Activated T-cell treated with anti-CD3 and anti-CD28 coated beads, Interleukin-2, amount 50 U/mL, for 24 hours (primary cell): Measurements from ENCODE around the gene CLRN3.

ENCODE experiments used
- DNase-seq: peaks from one replicate; pipeline ENCODE4 v3.0.0-alpha.2; 2020
- H3K27ac Mint-ChIP-seq: 2 replicates; pipeline ENCODE4 v1.8.0; 2020; ENCODE audit warnings: mild to moderate bottlenecking, mixed read lengths
- H3K27me3 Mint-ChIP-seq: 2 replicates; pipeline ENCODE4 v1.8.0; 2020; ENCODE audit warnings: mixed read lengths
- H3K36me3 Mint-ChIP-seq: 2 replicates; pipeline ENCODE4 v1.8.0; 2020; ENCODE audit warnings: low read depth, mixed read lengths
- H3K4me1 Mint-ChIP-seq: 2 replicates; pipeline ENCODE4 v1.8.0; 2020; ENCODE audit warnings: low read depth, mixed read lengths
- H3K4me3 Mint-ChIP-seq: 2 replicates; pipeline ENCODE4 v1.8.0; 2020; ENCODE audit warnings: mild to moderate bottlenecking, moderate library complexity, mixed read lengths
- H3K9me3 Mint-ChIP-seq: 2 replicates; pipeline ENCODE4 v1.8.0; 2020; ENCODE audit warnings: mixed read lengths

The CLRN3 gene

GRCh38 chr10:127894146-127894545, 1.4 kb upstream of the CLRN3 start:
- Mint-ChIP-seq H3K27ac (no peak overlapping the region), H3K4me1 (no peaks in the 10 kb centered on the region), H3K27me3 (peaks cover 11% of the 10 kb centered on the region), H3K36me3 (no peaks in the 10 kb centered on the region), H3K4me3 (no peak overlapping the region), H3K9me3 (peaks cover 2% of the 10 kb centered on the region)
- DNase-seq: no peak

GRCh38 chr10:127890832-127891334, 1.9 kb downstream of the CLRN3 start:
- DNase-seq: no peak
- Mint-ChIP-seq H3K27me3 (peaks cover 14% of the 10 kb centered on the region), H3K36me3 (no peaks in the 10 kb centered on the region), H3K27ac (no peak overlapping the region), H3K4me1 (peaks cover 5% of the 10 kb centered on the region), H3K4me3 (no peak overlapping the region), H3K9me3 (no peaks in the 10 kb centered on the region)

GRCh38 chr10:127890216-127890615, 2.5 kb downstream of the CLRN3 start:
- H3K4me1 Mint-ChIP-seq: peaks cover 5% of the 10 kb centered on the region
- H3K27me3 Mint-ChIP-seq: peaks cover 14% of the 10 kb centered on the region
- H3K9me3 Mint-ChIP-seq: no peaks in the 10 kb centered on the region
- H3K36me3 Mint-ChIP-seq: no peaks in the 10 kb centered on the region
- no peak overlapping the region for H3K4me3 Mint-ChIP-seq
- H3K27ac Mint-ChIP-seq: no peak overlapping the region
- no peak for DNase-seq

- peaks cover 14% of the 10 kb centered on the region for H3K27me3 Mint-ChIP-seq
- H3K4me3 Mint-ChIP-seq: no peak overlapping the region
- no peaks in the 10 kb centered on the region for H3K9me3 Mint-ChIP-seq
- peaks cover 5% of the 10 kb centered on the region for H3K4me1 Mint-ChIP-seq
- H3K36me3 Mint-ChIP-seq: no peaks in the 10 kb centered on the region
- no peak overlapping the region for H3K27ac Mint-ChIP-seq
- no peak for DNase-seq
Measured at GRCh38 chr10:127889605-127890195, 3.0 kb downstream of the CLRN3 start.

- Mint-ChIP-seq H3K27ac (no peak overlapping the region), H3K36me3 (no peaks in the 10 kb centered on the region), H3K9me3 (no peaks in the 10 kb centered on the region), H3K4me3 (no peak overlapping the region), H3K4me1 (peaks cover 5% of the 10 kb centered on the region), H3K27me3 (peaks cover 10% of the 10 kb centered on the region)
- DNase-seq: no peak
Measured at GRCh38 chr10:127888521-127889312, 4.0 kb downstream of the CLRN3 start.

GRCh38 chr10:127887541-127888415, 5.0 kb downstream of the CLRN3 start:
- H3K27me3 Mint-ChIP-seq: peaks cover 10% of the 10 kb centered on the region
- peaks cover 5% of the 10 kb centered on the region for H3K4me1 Mint-ChIP-seq
- no peak overlapping the region for H3K27ac Mint-ChIP-seq
- H3K36me3 Mint-ChIP-seq: no peaks in the 10 kb centered on the region
- H3K4me3 Mint-ChIP-seq: no peak overlapping the region
- no peak for DNase-seq
- H3K9me3 Mint-ChIP-seq: no peaks in the 10 kb centered on the region

- peaks cover 5% of the 10 kb centered on the region for H3K4me1 Mint-ChIP-seq
- no peaks in the 10 kb centered on the region for H3K36me3 Mint-ChIP-seq
- no peaks in the 10 kb centered on the region for H3K9me3 Mint-ChIP-seq
- no peak overlapping the region for H3K4me3 Mint-ChIP-seq
- H3K27ac Mint-ChIP-seq: no peak overlapping the region
- peaks cover 8% of the 10 kb centered on the region for H3K27me3 Mint-ChIP-seq
- no peak for DNase-seq
Measured at GRCh38 chr10:127886371-127887051, 6.2 kb downstream of the CLRN3 start.

GRCh38 chr10:127884501-127884900, 8.2 kb downstream of the CLRN3 start:
- peaks cover 8% of the 10 kb centered on the region for H3K27me3 Mint-ChIP-seq
- H3K4me3 Mint-ChIP-seq: no peak overlapping the region
- H3K36me3 Mint-ChIP-seq: no peaks in the 10 kb centered on the region
- H3K9me3 Mint-ChIP-seq: no peaks in the 10 kb centered on the region
- DNase-seq: no peak
- peaks cover 11% of the 10 kb centered on the region for H3K4me1 Mint-ChIP-seq
- no peak overlapping the region for H3K27ac Mint-ChIP-seq

- no peak for DNase-seq
- Mint-ChIP-seq H3K9me3 (no peaks in the 10 kb centered on the region), H3K4me1 (peaks cover 11% of the 10 kb centered on the region), H3K36me3 (no peaks in the 10 kb centered on the region), H3K4me3 (no peak overlapping the region), H3K27me3 (peaks cover 7% of the 10 kb centered on the region), H3K27ac (no peak overlapping the region)
Measured at GRCh38 chr10:127883516-127883915, 9.2 kb downstream of the CLRN3 start.

GRCh38 chr10:127882801-127883459, 9.8 kb downstream of the CLRN3 start:
- Mint-ChIP-seq H3K4me1 (peaks cover 11% of the 10 kb centered on the region), H3K36me3 (no peaks in the 10 kb centered on the region), H3K27ac (no peak overlapping the region), H3K9me3 (no peaks in the 10 kb centered on the region), H3K27me3 (peaks cover 5% of the 10 kb centered on the region), H3K4me3 (no peak overlapping the region)
- DNase-seq: no peak

- Mint-ChIP-seq H3K36me3 (no peaks in the 10 kb centered on the region), H3K4me1 (peaks cover 7% of the 10 kb centered on the region), H3K27me3 (no peaks in the 10 kb centered on the region), H3K9me3 (no peaks in the 10 kb centered on the region), H3K27ac (no peak overlapping the region), H3K4me3 (no peak overlapping the region)
- no peak for DNase-seq
Measured at GRCh38 chr10:127882391-127882790, 10.3 kb downstream of the CLRN3 start.

GRCh38 chr10:127881262-127881661, 11.5 kb downstream of the CLRN3 start:
- H3K27ac Mint-ChIP-seq: no peak overlapping the region
- H3K4me1 Mint-ChIP-seq: peaks cover 6% of the 10 kb centered on the region
- H3K4me3 Mint-ChIP-seq: no peak overlapping the region

GRCh38 chr10:127880557-127880956, 12.2 kb downstream of the CLRN3 start:
- Mint-ChIP-seq H3K27me3 (no peaks in the 10 kb centered on the region), H3K4me1 (peaks cover 6% of the 10 kb centered on the region), H3K36me3 (no peaks in the 10 kb centered on the region), H3K4me3 (no peak overlapping the region), H3K27ac (no peak overlapping the region), H3K9me3 (no peaks in the 10 kb centered on the region)
- DNase-seq: no peak

More at GRCh38 chr10:127881262-127881661, 11.5 kb downstream of the CLRN3 start:
- Mint-ChIP-seq H3K27me3 (no peaks in the 10 kb centered on the region), H3K9me3 (no peaks in the 10 kb centered on the region), H3K36me3 (no peaks in the 10 kb centered on the region)
- DNase-seq: no peak
